ENCODE data around the gene PTPRN2.

PTPRN2 gene

GRCh38 chr7:158532093-158532627, 55.5 kb downstream of the PTPRN2 start:
- DNase-seq (ENCODE audit: insufficient read length, low spot score), result no peak
- TF ChIP-seq CTCF (IDR thresholded peaks at IDR 0.05; ENCODE audit: insufficient read depth, missing control alignments), result no peak
- no peak for FAIRE-seq

- FAIRE-seq (no peak), DNase-seq (ENCODE audit: insufficient read length, low spot score) (no peak)
- TF ChIP-seq CTCF (IDR thresholded peaks at IDR 0.05; ENCODE audit: insufficient read depth, missing control alignments), result no peak
Observed at GRCh38 chr7:158531661-158532060, 56.0 kb downstream of the PTPRN2 start.

GRCh38 chr7:158530800-158531609, 56.6 kb downstream of the PTPRN2 start:
- no peak for DNase-seq (ENCODE audit: insufficient read length, low spot score)
- FAIRE-seq, result no peak
- no peak for TF ChIP-seq CTCF (IDR thresholded peaks at IDR 0.05; ENCODE audit: insufficient read depth, missing control alignments)

- DNase-seq (ENCODE audit: insufficient read length, low spot score), result no peak
- no peak for TF ChIP-seq CTCF (IDR thresholded peaks at IDR 0.05; ENCODE audit: insufficient read depth, missing control alignments)
- no peak for FAIRE-seq
Observed at GRCh38 chr7:158529181-158530096, 58.2 kb downstream of the PTPRN2 start.

- no peak for FAIRE-seq
- no peak for DNase-seq (ENCODE audit: insufficient read length, low spot score)
- no peak for TF ChIP-seq CTCF (IDR thresholded peaks at IDR 0.05; ENCODE audit: insufficient read depth, missing control alignments)
Observed at GRCh38 chr7:158527915-158528502, 59.6 kb downstream of the PTPRN2 start.

- TF ChIP-seq CTCF (IDR thresholded peaks at IDR 0.05; ENCODE audit: insufficient read depth, missing control alignments), result no peak
- DNase-seq (ENCODE audit: insufficient read length, low spot score) (no peak), FAIRE-seq (no peak)
Observed at GRCh38 chr7:158527495-158527894, 60.1 kb downstream of the PTPRN2 start.
